H1 (cell line): ENCODE results near the gene GRIA3. TPM values are rescaled to one million over a fixed set of nuclear protein-coding genes. Genes with fewer than 3 reads are reported as not detected.

Source experiments
- CTCF ChIA-PET: fragments of 300-600 bp; sonication (Branson Sonifier 250); formaldehyde crosslinking; loops from one replicate; lab custom pipeline; 2021; ENCODE audit not compliant: partially characterized antibody; lab: Charles Lee
- POLR2A ChIA-PET: fragments of 300-600 bp; sonication (Branson Sonifier 250); formaldehyde crosslinking; loops from one replicate; lab custom pipeline; 2021; ENCODE audit warnings: inconsistent platforms; ENCODE audit not compliant: partially characterized antibody; lab: Charles Lee
- DNase-seq, 2 experiments: peaks; one replicate each; pipeline versions ENCODE4 v3.0.0 to v3.0.0-alpha.2; 2010 to 2022; ENCODE audit warnings: low spot score in 2 of 2, low read depth in 1 of 2, mixed read lengths in 1 of 2
- FAIRE-seq: peaks from 2 replicates; lab custom pipeline; 2011; peaks lifted over from hg19 to GRCh38; lab: Jason Lieb, UNC
- H2AFZ ChIP-seq: 2 replicates; pipeline ENCODE4 v1.8.1; 2012; ENCODE audit warnings: low read length, inconsistent platforms
- H2AK5ac ChIP-seq: 2 replicates; pipeline ENCODE4 v1.6.1; 2013; ENCODE audit warnings: low read depth, low read length
- H2BK120ac ChIP-seq: replicated peaks from 2 replicates; pipeline ENCODE3; 2013; ENCODE audit warnings: low read depth, low read length, inconsistent platforms
- H2BK12ac ChIP-seq: 2 replicates; pipeline ENCODE4 v1.6.1; 2013; ENCODE audit warnings: low read depth, low read length
- H2BK15ac ChIP-seq: 2 replicates; pipeline ENCODE4 v1.6.1; 2013; ENCODE audit warnings: low read length
- H2BK20ac ChIP-seq: 2 replicates; pipeline ENCODE4 v1.6.1; 2013; ENCODE audit warnings: low read length
- H2BK5ac ChIP-seq: 2 replicates; pipeline ENCODE4 v1.6.1; 2013; ENCODE audit warnings: low read depth, low read length
- H3K14ac ChIP-seq: 2 replicates; pipeline ENCODE4 v1.6.1; 2013; ENCODE audit warnings: inconsistent platforms; ENCODE audit not compliant: insufficient read length
- H3K18ac ChIP-seq: 2 replicates; pipeline ENCODE4 v1.6.1; 2013; ENCODE audit warnings: low read length; ENCODE audit errors: extremely low read depth
- H3K23ac ChIP-seq: 2 replicates; pipeline ENCODE4 v1.6.1; 2013; ENCODE audit warnings: inconsistent platforms; ENCODE audit not compliant: insufficient read length
- H3K23me2 ChIP-seq: 2 replicates; pipeline ENCODE4 v1.6.1; 2013; ENCODE audit warnings: low read depth, low read length
- H3K27ac ChIP-seq: 2 replicates; pipeline ENCODE4 v1.6.1; 2011; ENCODE audit warnings: low read depth, low read length, inconsistent platforms
- H3K27me3 ChIP-seq, 4 experiments: replicated peaks in 1 of 4; 1 replicate in 1 of 4; 2 replicates in 3 of 4; pipeline versions ENCODE4 v1.6.1 to v1.8.1; 2011 to 2013; ENCODE audit warnings: low read length in 3 of 4, mild to moderate bottlenecking in 3 of 4, inconsistent platforms in 2 of 4, mixed read lengths in 2 of 4, moderate library complexity in 1 of 4; ENCODE audit not compliant: control insufficient read depth in 3 of 4, insufficient read depth in 3 of 4; ENCODE audit errors: extremely low read depth in 1 of 4
- H3K36me3 ChIP-seq, 4 experiments: 2 replicates each; pipeline versions ENCODE4 v1.6.1 to v1.8.1; 2011 to 2013; ENCODE audit warnings: mild to moderate bottlenecking in 4 of 4, low read length in 3 of 4, moderate library complexity in 2 of 4, control low read depth in 1 of 4, inconsistent platforms in 1 of 4; ENCODE audit not compliant: insufficient read depth in 4 of 4, control insufficient read depth in 2 of 4
- H3K4ac ChIP-seq: replicated peaks from 2 replicates; pipeline ENCODE3; 2013; ENCODE audit warnings: low read length, low read depth, mixed read lengths, inconsistent platforms; ENCODE audit not compliant: insufficient read length
- H3K4me1 ChIP-seq, 4 experiments: replicated peaks in 1 of 4; 1 replicate in 1 of 4; 2 replicates in 3 of 4; pipeline versions ENCODE4 v1.6.1 to v1.8.1; 2011 to 2013; ENCODE audit warnings: low read length in 3 of 4, inconsistent platforms in 2 of 4, mixed read lengths in 1 of 4; ENCODE audit not compliant: insufficient read depth in 4 of 4, control insufficient read depth in 3 of 4
- H3K4me2 ChIP-seq, 2 experiments: 2 replicates each; pipeline versions ENCODE4 v1.6.1 to v1.8.1; 2011 to 2013; ENCODE audit warnings: low read depth in 2 of 2, low read length in 2 of 2, control low read depth in 1 of 2, inconsistent platforms in 1 of 2, mild to moderate bottlenecking in 1 of 2; ENCODE audit not compliant: insufficient read depth in 1 of 2
- H3K4me3 ChIP-seq, 4 experiments: fragments of 200-600, 300-600 bp in 1 of 4; sonication (generic), shearing (Covaris generic), sonication (Bioruptor Twin) in 1 of 4; 2 replicates each; pipeline versions ENCODE4 v1.5.1 to v1.8.1; 2011 to 2016; ENCODE audit warnings: low read length in 4 of 4, low read depth in 3 of 4, control low read depth in 2 of 4, inconsistent platforms in 2 of 4, mild to moderate bottlenecking in 2 of 4, mixed read lengths in 1 of 4, moderate library complexity in 1 of 4; ENCODE audit not compliant: insufficient read depth in 2 of 4; ENCODE audit errors: extremely low read depth in 1 of 4
- H3K56ac ChIP-seq: replicated peaks from 2 replicates; pipeline ENCODE3; 2013; ENCODE audit warnings: low read depth, mild to moderate bottlenecking, mixed read lengths, low read length, inconsistent platforms; ENCODE audit not compliant: insufficient read length
- H3K79me1 ChIP-seq: 2 replicates; pipeline ENCODE4 v1.6.1; 2013; ENCODE audit warnings: low read depth, low read length, control low read depth
- H3K79me2 ChIP-seq, 2 experiments: 2 replicates each; pipeline versions ENCODE4 v1.6.1 to v1.8.1; 2012 to 2013; ENCODE audit warnings: low read length in 2 of 2, mild to moderate bottlenecking in 2 of 2, inconsistent platforms in 1 of 2; ENCODE audit not compliant: insufficient read depth in 2 of 2, control insufficient read depth in 1 of 2
- H3K9ac ChIP-seq, 4 experiments: replicated peaks in 1 of 4; 1 replicate in 1 of 4; 2 replicates in 3 of 4; pipeline versions ENCODE4 v1.6.1 to v1.8.1; 2011 to 2013; ENCODE audit warnings: low read depth in 3 of 4, low read length in 3 of 4, control low read depth in 2 of 4, mild to moderate bottlenecking in 2 of 4, moderate library complexity in 2 of 4, inconsistent platforms in 1 of 4; ENCODE audit errors: extremely low read depth in 1 of 4
- H3K9me3 ChIP-seq, 2 experiments: 2 replicates each; pipeline versions ENCODE4 v1.6.1 to v1.8.1; 2012 to 2013; ENCODE audit warnings: mild to moderate bottlenecking in 2 of 2, moderate library complexity in 2 of 2, control low read depth in 1 of 2, inconsistent platforms in 1 of 2, low read depth in 1 of 2, low read length in 1 of 2, mixed read lengths in 1 of 2; ENCODE audit not compliant: insufficient read depth in 2 of 2
- H4K20me1 ChIP-seq, 2 experiments: replicated peaks in 1 of 2; 2 replicates each; pipeline versions ENCODE3 to v1.8.1; 2011 to 2013; ENCODE audit warnings: inconsistent platforms in 2 of 2, low read length in 2 of 2, mild to moderate bottlenecking in 1 of 2; ENCODE audit not compliant: insufficient read depth in 2 of 2, control insufficient read depth in 1 of 2
- H4K5ac ChIP-seq: 2 replicates; pipeline ENCODE4 v1.6.1; 2013; ENCODE audit warnings: low read length, low read depth, mixed read lengths, inconsistent platforms; ENCODE audit not compliant: insufficient read length
- H4K8ac ChIP-seq: 2 replicates; pipeline ENCODE4 v1.8.0; 2013; ENCODE audit warnings: mild to moderate bottlenecking, moderate library complexity, low read length, inconsistent platforms; ENCODE audit not compliant: insufficient read depth; ENCODE audit errors: extremely low read depth
- H4K91ac ChIP-seq: replicated peaks from 2 replicates; pipeline ENCODE3; 2013; ENCODE audit warnings: low read length, mixed read lengths, inconsistent platforms; ENCODE audit not compliant: insufficient read length
- BACH1 ChIP-seq: IDR thresholded peaks from 2 replicates; pipeline ENCODE4 v1.6.1; 2012; ENCODE audit warnings: low read length, improper control_type of control experiment
- BCL11A ChIP-seq, 2 experiments: IDR thresholded peaks; one replicate each; pipeline ENCODE4 v1.6.1; 2011; ENCODE audit warnings: low read depth in 2 of 2, low read length in 2 of 2, mild to moderate bottlenecking in 2 of 2
- EP300 ChIP-seq, 2 experiments: IDR thresholded peaks; 1 replicate in 1 of 2; 2 replicates in 1 of 2; pipeline ENCODE4 v1.6.1; 2011 to 2012; ENCODE audit warnings: low read depth in 2 of 2, low read length in 2 of 2, mild to moderate bottlenecking in 2 of 2, borderline replicate concordance in 1 of 2, inconsistent platforms in 1 of 2, moderate library complexity in 1 of 2
- JUND ChIP-seq: IDR thresholded peaks from 2 replicates; pipeline ENCODE4 v1.6.1; 2011; ENCODE audit warnings: mild to moderate bottlenecking, improper control_type of control experiment, low read length
- KDM1A ChIP-seq: fragments of 200-600, 300-600 bp; sonication (generic); IDR thresholded peaks from 2 replicates; pipeline ENCODE4 v1.7.1; 2016; ENCODE audit warnings: mild to moderate bottlenecking, low read length, borderline replicate concordance
- NANOG ChIP-seq: IDR thresholded peaks from 2 replicates; pipeline ENCODE4 v1.6.1; 2011; ENCODE audit warnings: low read length, low read depth, mild to moderate bottlenecking, inconsistent platforms; ENCODE audit not compliant: insufficient read depth, poor library complexity, severe bottlenecking
- NRF1 ChIP-seq: IDR thresholded peaks from 2 replicates; pipeline ENCODE4 v1.6.1; 2011; ENCODE audit warnings: mild to moderate bottlenecking, low read depth, low read length, improper control_type of control experiment
- POLR2AphosphoS5 ChIP-seq: IDR thresholded peaks from 2 replicates; pipeline ENCODE4 v1.6.1; 2011; ENCODE audit warnings: low read depth, low read length
- RAD21 ChIP-seq, 2 experiments: IDR thresholded peaks in 1 of 2; conservative IDR thresholded peaks in 1 of 2; 2 replicates each; pipeline ENCODE4 v1.6.1; 2011; ENCODE audit warnings: low read depth in 2 of 2, low read length in 2 of 2, improper control_type of control experiment in 1 of 2, inconsistent platforms in 1 of 2, mild to moderate bottlenecking in 1 of 2, moderate library complexity in 1 of 2
- SP4 ChIP-seq: IDR thresholded peaks from 2 replicates; pipeline ENCODE4 v1.6.1; 2012; ENCODE audit warnings: low read length, inconsistent platforms
- TAF1 ChIP-seq: IDR thresholded peaks from 2 replicates; pipeline ENCODE4 v1.6.1; 2011; ENCODE audit warnings: mild to moderate bottlenecking, low read depth, low read length
- TBP ChIP-seq: IDR thresholded peaks from 2 replicates; pipeline ENCODE4 v1.6.1; 2011; ENCODE audit warnings: low read depth, low read length, improper control_type of control experiment
- WGBS, 2 experiments: shearing (Covaris generic) in 1 of 2; methylation state at CpG; one replicate each; pipeline versions ENCODE4 v1.1.6 to v1.1.7; 2013 to 2015; ENCODE audit warnings: low lambda C conversion rate in 2 of 2, mixed read lengths in 2 of 2, inconsistent platforms in 1 of 2, low coverage in 1 of 2, missing lambda C conversion rate in 1 of 2; ENCODE audit not compliant: insufficient replicate concordance in 2 of 2, insufficient coverage in 1 of 2, insufficient read length in 1 of 2; ENCODE audit errors: extremely low coverage in 1 of 2, missing lambda C conversion rate in 1 of 2; 5-methylcytosine and 5-hydroxymethylcytosine counted together
- polyA plus RNA-seq, 7 experiments: library from polyadenylated mRNA; depleted of rRNA in 3 of 7; stranded (reverse) in 5 of 7; unstranded in 2 of 7; fragments of >200 nt in 5 of 7; fragments of 200-250 nt in 2 of 7; gene quantifications; 1 replicate in 5 of 7; 2 replicates in 1 of 7; 4 replicates in 1 of 7; pipeline versions ENCODE4 v1.2.1 to v1.2.3, GENCODE V29; 2011 to 2013; ENCODE audit warnings: missing spikeins in 2 of 7, mixed read lengths in 2 of 7
- total RNA-seq: library from RNA; stranded (reverse); fragmentation: NEBNext Ultra II Directional; extraction: Animal tissue kit (Norgen Biotek cat#: 25700); gene quantifications from 2 replicates; pipeline ENCODE4 v1.2.1, GENCODE V29; 2021

GRIA3 gene
- total and polyA plus RNA-seq, 2 of the 8 experiments (the other 6 are each of a cell fraction or from before 2014, with no cell fraction given): 2.6 to 3.0 TPM

GRCh38 chrX:123454712-123455431 is 270.8 kb downstream of the GRIA3 start:
- CTCF ChIA-PET: interaction anchor here (0.8 kb wide), 1 partner anchor 193 kb away, joined by 3 read pairs; no protein-coding TSS in a partner anchor
- no peak for FAIRE-seq
- H3K4me1 ChIP-seq: no peaks in the 10 kb centered on the region

More at GRCh38 chrX:123454712-123455431, 270.8 kb downstream of the GRIA3 start:
- H2BK15ac ChIP-seq: no peak overlapping the region
- no peak overlapping the region for H2BK20ac ChIP-seq
- POLR2A ChIA-PET: no interaction called here
- H3K27me3 ChIP-seq: no peaks in the 10 kb centered on the region
- H3K9ac ChIP-seq: no peak overlapping the region
- no peak overlapping the region for H3K4ac ChIP-seq
- WGBS, 2 experiments: 89% methylated on average over 1 of the region's 1 CpG; no CpG with 5 or more reads in 1 of the 2 experiments
- no peak for TF ChIP-seq RAD21 (IDR thresholded peaks at IDR 0.05 in 1 of 2, conservative IDR thresholded peaks at IDR 0.05 in 1 of 2; ENCODE audit: low read depth in 2 of 2, low read length in 2 of 2)
- no peak for TF ChIP-seq NANOG
- TF ChIP-seq BACH1: no peak
- TF ChIP-seq KDM1A: no peak
- TF ChIP-seq EP300 (IDR thresholded peaks at IDR 0.05; ENCODE audit: borderline replicate concordance in 1 of 2, low read depth in 2 of 2, low read length in 2 of 2): no peak
- no peak for TF ChIP-seq JUND
- TF ChIP-seq TAF1: no peak
- no peak for TF ChIP-seq BCL11A (IDR thresholded peaks at IDR 0.05; ENCODE audit: low read depth in 2 of 2, low read length in 2 of 2)
- TF ChIP-seq SP4: no peak
- no peak for TF ChIP-seq TBP
- TF ChIP-seq NRF1: no peak
- TF ChIP-seq POLR2AphosphoS5: no peak
- TF ChIP-seq, all 59 proteins: peak for 0
- no peak for DNase-seq
- Histone ChIP-seq H2AFZ (no peak overlapping the region), H3K18ac (no peak overlapping the region), H3K4me3 (no peak overlapping the region), H3K14ac (no peak overlapping the region), H2BK12ac (no peak overlapping the region), H3K36me3 (no peaks in the 10 kb centered on the region), H3K23ac (no peak overlapping the region), H3K79me1 (no peaks in the 10 kb centered on the region), H3K56ac (no peak overlapping the region), H4K8ac (no peak overlapping the region), H3K4me2 (no peak overlapping the region), H4K5ac (no peak overlapping the region), H3K23me2 (no peaks in the 10 kb centered on the region), H4K91ac (no peak overlapping the region), H2BK5ac (no peak overlapping the region), H3K79me2 (no peaks in the 10 kb centered on the region), H3K27ac (no peak overlapping the region), H2AK5ac (no peak overlapping the region), H2BK120ac (no peak overlapping the region), H4K20me1 (no peaks in the 10 kb centered on the region), H3K9me3 (no peaks in the 10 kb centered on the region)
